Osteoblast (primary cell): Measurements from ENCODE around the gene MED10. TPM values are rescaled to one million over a fixed set of nuclear protein-coding genes. Genes with fewer than 3 reads are reported as not detected.

Experiments
- DNase-seq: peaks from one replicate; pipeline ENCODE4 v3.0.0; 2011; ENCODE audit warnings: low spot score, mixed read lengths; ENCODE audit not compliant: insufficient read length; ENCODE audit errors: missing footprints
- H2AFZ ChIP-seq: 2 replicates; pipeline ENCODE4 v1.6.0; 2011; ENCODE audit warnings: mild to moderate bottlenecking, low read length
- H3K27ac ChIP-seq: 2 replicates; pipeline ENCODE4 v1.5.1; 2011; ENCODE audit warnings: mild to moderate bottlenecking, low read depth, low read length, moderate library complexity
- H3K27me3 ChIP-seq: 2 replicates; pipeline ENCODE4 v1.6.0; 2012; ENCODE audit warnings: mild to moderate bottlenecking, control low read depth, inconsistent platforms, low read length, moderate library complexity; ENCODE audit not compliant: insufficient read depth
- H3K36me3 ChIP-seq: 2 replicates; pipeline ENCODE4 v1.5.1; 2011; ENCODE audit warnings: mild to moderate bottlenecking, low read length, control low read depth, moderate library complexity; ENCODE audit not compliant: insufficient read depth
- H3K4me1 ChIP-seq: 2 replicates; pipeline ENCODE4 v1.5.1; 2011; ENCODE audit warnings: mild to moderate bottlenecking, low read length, control low read depth, moderate library complexity; ENCODE audit not compliant: insufficient read depth
- H3K4me2 ChIP-seq: 2 replicates; pipeline ENCODE4 v1.6.0; 2011; ENCODE audit warnings: mild to moderate bottlenecking, low read length; ENCODE audit not compliant: insufficient read depth
- H3K4me3 ChIP-seq: fragments of 200-600 bp; sonication (generic); 3 replicates; pipeline ENCODE4 v1.5.1; 2012; ENCODE audit warnings: mild to moderate bottlenecking, low read length, inconsistent platforms; ENCODE audit not compliant: insufficient read depth
- H3K79me2 ChIP-seq: 2 replicates; pipeline ENCODE4 v1.6.0; 2012; ENCODE audit warnings: mild to moderate bottlenecking, low read length, control low read depth, inconsistent platforms; ENCODE audit not compliant: insufficient read depth
- H3K9me3 ChIP-seq: 2 replicates; pipeline ENCODE4 v1.5.1; 2011; ENCODE audit warnings: low read depth, low read length, control low read depth
- H4K20me1 ChIP-seq: 2 replicates; pipeline ENCODE4 v1.6.0; 2012; ENCODE audit warnings: mild to moderate bottlenecking, low read length, control low read depth; ENCODE audit not compliant: insufficient read depth
- total RNA-seq: library from RNA; depleted of rRNA; stranded (reverse); fragments of >200 nt; gene quantifications from 2 replicates; pipeline ENCODE4 v1.2.3, GENCODE V29; 2012
- TF ChIP-seq, protein P1 (sequence below): IDR thresholded peaks from 2 replicates; pipeline ENCODE4 v1.5.1; 2011; ENCODE audit warnings: mild to moderate bottlenecking, low read depth, low read length, moderate library complexity; ENCODE audit errors: extremely low read depth

MED10 gene
- total RNA-seq, 1 donor, result 13.4 TPM

DNA sequence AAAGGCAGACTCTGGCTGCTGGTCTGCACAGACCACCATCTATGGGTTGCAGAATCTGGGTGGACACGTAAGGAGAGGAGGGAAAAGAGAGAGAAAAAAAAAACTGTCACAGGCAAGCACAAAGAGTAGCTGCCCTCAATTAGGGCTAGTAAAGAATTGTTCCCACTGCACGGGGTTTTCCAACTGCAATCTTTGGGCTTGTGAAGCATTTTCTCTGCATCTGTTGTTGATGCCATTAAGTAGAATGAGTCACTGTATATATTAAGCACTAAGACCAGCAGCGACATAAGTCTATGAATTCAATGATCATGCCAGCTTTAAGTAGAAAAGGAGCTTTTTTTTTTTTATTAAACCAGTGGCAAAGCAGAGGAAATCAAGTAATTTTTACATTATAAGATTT is 40.2 kb downstream of the MED10 start:
- TF ChIP-seq, protein P1, sequence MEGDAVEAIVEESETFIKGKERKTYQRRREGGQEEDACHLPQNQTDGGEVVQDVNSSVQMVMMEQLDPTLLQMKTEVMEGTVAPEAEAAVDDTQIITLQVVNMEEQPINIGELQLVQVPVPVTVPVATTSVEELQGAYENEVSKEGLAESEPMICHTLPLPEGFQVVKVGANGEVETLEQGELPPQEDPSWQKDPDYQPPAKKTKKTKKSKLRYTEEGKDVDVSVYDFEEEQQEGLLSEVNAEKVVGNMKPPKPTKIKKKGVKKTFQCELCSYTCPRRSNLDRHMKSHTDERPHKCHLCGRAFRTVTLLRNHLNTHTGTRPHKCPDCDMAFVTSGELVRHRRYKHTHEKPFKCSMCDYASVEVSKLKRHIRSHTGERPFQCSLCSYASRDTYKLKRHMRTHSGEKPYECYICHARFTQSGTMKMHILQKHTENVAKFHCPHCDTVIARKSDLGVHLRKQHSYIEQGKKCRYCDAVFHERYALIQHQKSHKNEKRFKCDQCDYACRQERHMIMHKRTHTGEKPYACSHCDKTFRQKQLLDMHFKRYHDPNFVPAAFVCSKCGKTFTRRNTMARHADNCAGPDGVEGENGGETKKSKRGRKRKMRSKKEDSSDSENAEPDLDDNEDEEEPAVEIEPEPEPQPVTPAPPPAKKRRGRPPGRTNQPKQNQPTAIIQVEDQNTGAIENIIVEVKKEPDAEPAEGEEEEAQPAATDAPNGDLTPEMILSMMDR, result no peak
- H3K36me3 ChIP-seq, result no peaks in the 10 kb centered on the region
- H3K4me1 ChIP-seq, result no peaks in the 10 kb centered on the region
- no peak overlapping the region for H2AFZ ChIP-seq
- H3K27ac ChIP-seq, result no peak overlapping the region
- H3K9me3 ChIP-seq, result no peaks in the 10 kb centered on the region
- H3K4me2 ChIP-seq, result no peak overlapping the region
- H3K27me3 ChIP-seq, result no peaks in the 10 kb centered on the region
- H4K20me1 ChIP-seq, result no peaks in the 10 kb centered on the region
- no peak for DNase-seq
- no peaks in the 10 kb centered on the region for H3K79me2 ChIP-seq
- no peak overlapping the region for H3K4me3 ChIP-seq

DNA sequence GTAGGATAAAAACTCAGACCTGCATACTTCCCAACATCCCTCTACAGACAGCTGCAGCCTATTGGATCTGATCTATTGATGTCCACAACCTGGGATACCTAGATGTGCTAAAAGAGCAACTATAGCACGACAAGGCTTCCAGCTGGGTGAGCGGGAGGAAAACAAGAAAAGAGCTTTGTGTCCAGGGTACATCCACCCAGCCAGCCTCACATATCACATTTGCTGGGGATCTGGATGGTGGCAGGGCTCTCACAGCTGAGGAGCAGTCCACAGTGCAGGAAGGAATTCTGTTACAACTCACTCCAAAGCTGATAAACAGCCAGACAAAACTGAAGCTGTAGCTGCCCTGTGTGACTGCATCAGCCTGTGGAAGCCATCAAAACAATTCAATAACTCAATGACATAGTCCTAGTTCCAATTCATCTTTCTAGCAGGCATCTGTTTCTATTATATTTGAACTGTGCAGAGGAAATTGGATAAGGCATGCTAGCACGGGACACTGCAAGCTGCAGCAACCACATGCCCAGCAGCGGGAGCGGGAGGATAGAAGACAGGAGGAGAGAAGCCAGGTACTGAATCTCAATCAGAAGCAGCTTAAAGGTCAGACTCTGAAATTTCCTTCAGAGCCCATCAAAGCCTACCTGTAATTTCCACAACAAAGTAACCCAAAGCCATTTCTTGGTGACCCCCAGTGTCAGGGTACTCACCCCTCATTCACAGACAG is 45.0 kb downstream of the MED10 start:
- Histone ChIP-seq H4K20me1 (no peaks in the 10 kb centered on the region), H3K79me2 (no peaks in the 10 kb centered on the region), H3K4me2 (no peak overlapping the region), H3K4me1 (no peaks in the 10 kb centered on the region), H2AFZ (no peak overlapping the region), H3K4me3 (no peak overlapping the region), H3K9me3 (no peaks in the 10 kb centered on the region), H3K27ac (no peak overlapping the region), H3K27me3 (no peaks in the 10 kb centered on the region), H3K36me3 (no peaks in the 10 kb centered on the region)
- TF ChIP-seq, protein P1, result no peak
- no peak for DNase-seq

DNA sequence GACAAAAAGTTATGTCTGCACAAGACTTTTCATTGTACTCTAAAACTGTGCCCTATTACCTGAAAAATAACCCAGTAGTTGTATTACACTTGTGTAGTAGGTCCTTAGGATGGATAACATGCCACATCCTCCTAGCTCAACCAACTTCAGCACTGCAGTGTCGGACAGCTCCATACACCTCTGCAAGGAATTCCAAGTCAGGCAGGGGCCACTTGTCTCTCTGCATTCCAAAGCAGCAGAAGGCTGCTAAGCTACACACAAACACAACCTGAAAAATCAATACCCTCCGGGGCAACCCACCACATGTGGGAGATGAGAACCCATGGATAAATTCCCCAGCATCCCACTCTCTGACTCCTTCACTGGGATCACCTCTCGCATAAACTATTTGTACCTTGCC is 50.2 kb downstream of the MED10 start:
- H2AFZ ChIP-seq, result no peak overlapping the region
- no peaks in the 10 kb centered on the region for H4K20me1 ChIP-seq
- no peaks in the 10 kb centered on the region for H3K79me2 ChIP-seq
- H3K9me3 ChIP-seq, result no peaks in the 10 kb centered on the region
- no peak overlapping the region for H3K27ac ChIP-seq
- no peaks in the 10 kb centered on the region for H3K27me3 ChIP-seq
- no peaks in the 10 kb centered on the region for H3K4me1 ChIP-seq
- H3K4me2 ChIP-seq, result no peak overlapping the region
- H3K36me3 ChIP-seq, result no peaks in the 10 kb centered on the region
- DNase-seq, result no peak
- TF ChIP-seq, protein P1, result no peak
- H3K4me3 ChIP-seq, result no peak overlapping the region

DNA sequence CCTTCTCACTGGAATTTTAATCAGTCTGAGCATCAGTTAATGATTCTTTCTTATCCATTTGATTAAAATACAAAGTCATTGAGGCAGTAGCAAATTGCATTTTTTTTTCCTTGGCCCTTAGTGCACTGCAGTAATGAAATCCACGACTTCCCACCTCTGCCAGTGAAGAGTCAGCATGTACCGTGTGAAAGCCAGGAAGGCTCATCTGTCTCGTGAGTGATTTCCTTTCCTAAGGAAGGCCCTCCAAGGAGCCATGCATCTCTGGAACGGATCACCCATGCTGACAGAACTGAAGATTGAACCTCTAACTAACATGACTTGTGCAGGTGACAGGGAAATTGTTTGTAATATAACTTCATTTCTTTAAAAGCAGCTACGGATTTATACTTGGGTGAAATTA is 51.6 kb downstream of the MED10 start:
- Histone ChIP-seq H3K9me3 (no peaks in the 10 kb centered on the region), H3K27me3 (no peaks in the 10 kb centered on the region), H3K4me3 (no peak overlapping the region), H3K79me2 (no peaks in the 10 kb centered on the region), H3K4me2 (no peak overlapping the region), H3K27ac (no peak overlapping the region), H2AFZ (no peak overlapping the region), H4K20me1 (no peaks in the 10 kb centered on the region), H3K4me1 (no peaks in the 10 kb centered on the region), H3K36me3 (no peaks in the 10 kb centered on the region)
- no peak for DNase-seq
- TF ChIP-seq, protein P1, result no peak
